Panc1 (cell line): ENCODE results near the gene PRXL2B. TPM values are rescaled to one million over a fixed set of nuclear protein-coding genes. Genes with fewer than 3 reads are reported as not detected.
"Not testable (repeated sequence)": the region's sequence is repeated elsewhere in the genome, so short reads cannot be mapped to it uniquely, and the experiment has no call there.

ENCODE experiments used
- ATAC-seq: fragments of 200-7000 bp; cut with Tn5 transposase; 2 replicates; pipeline ENCODE4 v1.9.1; 2020; ENCODE audit warnings: mild to moderate bottlenecking, moderate library complexity
- BruUV-seq: library from RNA; stranded (reverse); fragments of 400-500 nt; replicated peaks from 2 replicates; lab custom pipeline; 2021; lab: Mats Ljungman, UMichigan
- CTCF ChIA-PET: fragments of 300-600 bp; sonication (Branson Sonifier 250); formaldehyde crosslinking; loops from one replicate; lab custom pipeline; 2022; ENCODE audit warnings: antibody characterized with exemption; lab: Charles Lee
- POLR2A ChIA-PET: fragments of 300-600 bp; sonication (Branson Sonifier 250); formaldehyde crosslinking; loops from one replicate; lab custom pipeline; 2022; ENCODE audit warnings: antibody characterized with exemption; lab: Charles Lee
- DNase-seq: peaks from one replicate; pipeline ENCODE4 v3.0.0-alpha.2; 2010; ENCODE audit warnings: low read depth, low spot score
- H3K27ac ChIP-seq: 2 replicates; pipeline ENCODE4 v1.5.1; 2011; ENCODE audit warnings: mild to moderate bottlenecking, low read length, inconsistent platforms
- H3K27me3 ChIP-seq: fragments of 200-500 bp; sonication (Bioruptor generic); 2 replicates; pipeline ENCODE4 v1.6.0; 2014; ENCODE audit warnings: low read length, inconsistent platforms; ENCODE audit not compliant: control insufficient read depth, insufficient read depth
- H3K36me3 ChIP-seq: fragments of 200-500 bp; sonication (Bioruptor generic); 2 replicates; pipeline ENCODE4 v1.5.1; 2014; ENCODE audit warnings: inconsistent platforms, mild to moderate bottlenecking, low read length, moderate library complexity; ENCODE audit not compliant: control insufficient read depth, insufficient read depth
- H3K4me1 ChIP-seq: 2 replicates; pipeline ENCODE4 v1.5.1; 2011; ENCODE audit warnings: inconsistent platforms, mild to moderate bottlenecking, low read length, moderate library complexity; ENCODE audit not compliant: control insufficient read depth, insufficient read depth
- H3K4me3 ChIP-seq, 2 experiments: 2 replicates each; pipeline ENCODE4 v1.5.1; 2011 to 2012; ENCODE audit warnings: low read depth in 2 of 2, low read length in 2 of 2, mild to moderate bottlenecking in 2 of 2, inconsistent platforms in 1 of 2, moderate library complexity in 1 of 2
- H3K9me3 ChIP-seq: fragments of 200-500 bp; sonication (Bioruptor generic); 2 replicates; pipeline ENCODE4 v1.5.1; 2014; ENCODE audit warnings: low read depth, mild to moderate bottlenecking, inconsistent platforms, low read length, moderate library complexity; ENCODE audit not compliant: control insufficient read depth, insufficient read depth
- POLR2AphosphoS5 ChIP-seq: IDR thresholded peaks from 2 replicates; pipeline ENCODE4 v1.6.1; 2012; ENCODE audit warnings: mild to moderate bottlenecking, low read depth, low read length, moderate library complexity
- TCF7L2 ChIP-seq: IDR thresholded peaks from 2 replicates; pipeline ENCODE4 v1.6.1; 2011; ENCODE audit warnings: mild to moderate bottlenecking, low read depth, low read length, inconsistent platforms
- in situ Hi-C: cut with HindIII; loops from 2 replicates; pipeline ENCODE4 v1.10.0; 2016; ENCODE audit warnings: low sequenced_read_pairs, low pct_unique_long_range_greater_than_20kb
- intact Hi-C: fragments of 100-400 bp; cut with micrococcal nuclease; formaldehyde crosslinking; loops from one replicate; pipeline ENCODE4 v1.10.0; 2022; ENCODE audit not compliant: unreplicated experiment
- total RNA-seq: library from RNA; stranded (reverse); gene quantifications from one replicate; pipeline ENCODE4 v1.2.1, GENCODE V29; 2021; ENCODE audit not compliant: unreplicated experiment
- TF ChIP-seq, protein P1 (sequence below): fragments of 450-650 bp; IDR thresholded peaks from 2 replicates; pipeline ENCODE4 v1.5.1; 2017; ENCODE audit warnings: mild to moderate bottlenecking
- TF ChIP-seq, protein P2 (sequence below), 2 experiments: IDR thresholded peaks; 2 replicates each; pipeline ENCODE4 v1.6.1; 2011 to 2012; ENCODE audit warnings: low read depth in 2 of 2, control low read depth in 1 of 2, low read length in 1 of 2, mild to moderate bottlenecking in 1 of 2, moderate library complexity in 1 of 2; ENCODE audit not compliant: insufficient read depth in 1 of 2

Gene PRXL2B
- total RNA-seq, 1 experiment from 2014 or later, result 17.0 TPM

DNA sequence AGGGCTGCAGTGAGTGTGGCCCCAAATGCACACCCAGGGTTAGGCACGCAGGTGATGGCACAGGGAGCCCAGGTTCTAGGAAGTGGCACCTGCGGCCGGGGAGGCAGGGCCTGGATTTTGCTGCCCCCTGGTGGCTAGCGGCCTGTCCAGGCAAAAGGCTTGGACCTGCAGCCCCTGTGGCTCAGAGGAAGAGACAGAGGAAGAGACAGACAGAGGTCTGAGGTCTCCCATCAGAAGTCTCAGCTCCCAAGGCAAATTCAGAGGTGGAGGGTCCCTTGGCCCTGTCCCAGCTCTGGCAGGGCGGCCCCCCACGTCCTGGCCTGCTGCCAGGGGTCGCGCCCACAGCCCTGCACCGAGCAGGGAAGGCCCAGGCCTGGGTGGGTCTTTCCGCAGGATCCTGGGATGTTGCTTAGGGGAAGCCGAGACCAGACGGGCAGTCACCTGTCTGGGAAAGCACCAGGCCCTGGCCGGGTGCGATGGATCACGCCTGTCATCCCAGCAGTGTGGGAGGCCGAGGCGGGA lies 38.4 kb upstream of the PRXL2B start:
- H3K4me1 ChIP-seq, result peaks cover 46% of the 10 kb centered on the region
- TF ChIP-seq POLR2AphosphoS5 (no peak; the same call in 1 of the 2 replicates), TCF7L2 (no peak)
- TF ChIP-seq, protein P1, sequence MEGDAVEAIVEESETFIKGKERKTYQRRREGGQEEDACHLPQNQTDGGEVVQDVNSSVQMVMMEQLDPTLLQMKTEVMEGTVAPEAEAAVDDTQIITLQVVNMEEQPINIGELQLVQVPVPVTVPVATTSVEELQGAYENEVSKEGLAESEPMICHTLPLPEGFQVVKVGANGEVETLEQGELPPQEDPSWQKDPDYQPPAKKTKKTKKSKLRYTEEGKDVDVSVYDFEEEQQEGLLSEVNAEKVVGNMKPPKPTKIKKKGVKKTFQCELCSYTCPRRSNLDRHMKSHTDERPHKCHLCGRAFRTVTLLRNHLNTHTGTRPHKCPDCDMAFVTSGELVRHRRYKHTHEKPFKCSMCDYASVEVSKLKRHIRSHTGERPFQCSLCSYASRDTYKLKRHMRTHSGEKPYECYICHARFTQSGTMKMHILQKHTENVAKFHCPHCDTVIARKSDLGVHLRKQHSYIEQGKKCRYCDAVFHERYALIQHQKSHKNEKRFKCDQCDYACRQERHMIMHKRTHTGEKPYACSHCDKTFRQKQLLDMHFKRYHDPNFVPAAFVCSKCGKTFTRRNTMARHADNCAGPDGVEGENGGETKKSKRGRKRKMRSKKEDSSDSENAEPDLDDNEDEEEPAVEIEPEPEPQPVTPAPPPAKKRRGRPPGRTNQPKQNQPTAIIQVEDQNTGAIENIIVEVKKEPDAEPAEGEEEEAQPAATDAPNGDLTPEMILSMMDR, result peak; percentile 97
- TF ChIP-seq, protein P2, sequence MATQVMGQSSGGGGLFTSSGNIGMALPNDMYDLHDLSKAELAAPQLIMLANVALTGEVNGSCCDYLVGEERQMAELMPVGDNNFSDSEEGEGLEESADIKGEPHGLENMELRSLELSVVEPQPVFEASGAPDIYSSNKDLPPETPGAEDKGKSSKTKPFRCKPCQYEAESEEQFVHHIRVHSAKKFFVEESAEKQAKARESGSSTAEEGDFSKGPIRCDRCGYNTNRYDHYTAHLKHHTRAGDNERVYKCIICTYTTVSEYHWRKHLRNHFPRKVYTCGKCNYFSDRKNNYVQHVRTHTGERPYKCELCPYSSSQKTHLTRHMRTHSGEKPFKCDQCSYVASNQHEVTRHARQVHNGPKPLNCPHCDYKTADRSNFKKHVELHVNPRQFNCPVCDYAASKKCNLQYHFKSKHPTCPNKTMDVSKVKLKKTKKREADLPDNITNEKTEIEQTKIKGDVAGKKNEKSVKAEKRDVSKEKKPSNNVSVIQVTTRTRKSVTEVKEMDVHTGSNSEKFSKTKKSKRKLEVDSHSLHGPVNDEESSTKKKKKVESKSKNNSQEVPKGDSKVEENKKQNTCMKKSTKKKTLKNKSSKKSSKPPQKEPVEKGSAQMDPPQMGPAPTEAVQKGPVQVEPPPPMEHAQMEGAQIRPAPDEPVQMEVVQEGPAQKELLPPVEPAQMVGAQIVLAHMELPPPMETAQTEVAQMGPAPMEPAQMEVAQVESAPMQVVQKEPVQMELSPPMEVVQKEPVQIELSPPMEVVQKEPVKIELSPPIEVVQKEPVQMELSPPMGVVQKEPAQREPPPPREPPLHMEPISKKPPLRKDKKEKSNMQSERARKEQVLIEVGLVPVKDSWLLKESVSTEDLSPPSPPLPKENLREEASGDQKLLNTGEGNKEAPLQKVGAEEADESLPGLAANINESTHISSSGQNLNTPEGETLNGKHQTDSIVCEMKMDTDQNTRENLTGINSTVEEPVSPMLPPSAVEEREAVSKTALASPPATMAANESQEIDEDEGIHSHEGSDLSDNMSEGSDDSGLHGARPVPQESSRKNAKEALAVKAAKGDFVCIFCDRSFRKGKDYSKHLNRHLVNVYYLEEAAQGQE (IDR thresholded peaks at IDR 0.05; ENCODE audit: insufficient read depth in 1 of 2, low read depth in 2 of 2, low read length in 1 of 2), result 0 out of 4 replicates have a peak, but pooled peaks of 1 of the 2 experiments have one; percentile 40
- ATAC-seq (peak; percentile 54), DNase-seq (no peak)
- peak overlapping the region; percentile 79 for H3K27ac ChIP-seq
- no peaks in the 10 kb centered on the region for H3K36me3 ChIP-seq
- BruUV-seq, result no TSS peak
- H3K9me3 ChIP-seq, result no peaks in the 10 kb centered on the region
- ChIA-PET POLR2A (interaction anchor here (0.6 kb wide), 2 partner anchors 53 to 1125 kb away, joined by 5 read pairs; no protein-coding TSS in a partner anchor), CTCF (interaction anchor here (0.6 to 1.8 kb wide), 4 partner anchors 78 to 141 kb away, joined by 3 to 7 read pairs (median 3); no protein-coding TSS in a partner anchor)
- in situ Hi-C loops (no loop called here), intact Hi-C loops (loop anchor here (10.0 kb wide), 1 partner anchor 83 kb away; no protein-coding TSS in a partner anchor)
- peak overlapping the region; percentile 60 to 76; a peak in 3 of 4 replicates for H3K4me3 ChIP-seq
- H3K27me3 ChIP-seq, result no peaks in the 10 kb centered on the region

DNA sequence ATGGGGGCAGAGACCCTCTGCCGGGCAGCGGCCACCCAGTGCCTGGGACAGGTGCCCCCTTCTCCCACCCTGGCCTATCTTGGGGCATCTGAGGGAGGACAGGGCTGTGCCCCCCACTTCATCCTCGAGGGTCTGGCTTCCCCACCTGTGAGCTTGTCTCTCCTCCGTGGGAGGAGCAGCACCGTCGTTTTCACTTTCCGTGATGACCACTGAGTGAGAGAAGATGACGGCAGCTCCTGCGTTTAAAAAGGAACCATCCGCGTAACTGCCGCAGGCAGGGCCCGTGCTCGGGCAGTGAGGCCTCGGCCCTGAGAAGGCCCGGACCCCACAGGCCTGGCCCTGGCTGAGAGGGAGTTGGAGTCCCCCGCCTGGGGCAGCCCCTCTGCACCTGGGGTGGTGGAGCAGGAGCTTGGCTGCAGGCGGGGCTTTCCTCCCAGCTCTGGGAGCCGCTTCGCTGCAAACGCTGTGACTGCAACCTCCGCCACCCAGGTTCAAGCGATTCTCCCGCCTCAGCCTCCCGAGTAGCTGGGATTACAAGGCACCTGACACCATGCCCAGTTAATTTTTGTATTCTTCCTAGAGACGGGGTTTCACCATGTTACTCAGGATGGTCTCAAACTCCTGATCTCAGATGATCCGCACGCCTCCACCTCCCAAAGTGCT lies 37.1 kb upstream of the PRXL2B start:
- in situ Hi-C loops, result not testable (repeated sequence)
- peaks cover 32% of the 10 kb centered on the region for H3K4me1 ChIP-seq

DNA sequence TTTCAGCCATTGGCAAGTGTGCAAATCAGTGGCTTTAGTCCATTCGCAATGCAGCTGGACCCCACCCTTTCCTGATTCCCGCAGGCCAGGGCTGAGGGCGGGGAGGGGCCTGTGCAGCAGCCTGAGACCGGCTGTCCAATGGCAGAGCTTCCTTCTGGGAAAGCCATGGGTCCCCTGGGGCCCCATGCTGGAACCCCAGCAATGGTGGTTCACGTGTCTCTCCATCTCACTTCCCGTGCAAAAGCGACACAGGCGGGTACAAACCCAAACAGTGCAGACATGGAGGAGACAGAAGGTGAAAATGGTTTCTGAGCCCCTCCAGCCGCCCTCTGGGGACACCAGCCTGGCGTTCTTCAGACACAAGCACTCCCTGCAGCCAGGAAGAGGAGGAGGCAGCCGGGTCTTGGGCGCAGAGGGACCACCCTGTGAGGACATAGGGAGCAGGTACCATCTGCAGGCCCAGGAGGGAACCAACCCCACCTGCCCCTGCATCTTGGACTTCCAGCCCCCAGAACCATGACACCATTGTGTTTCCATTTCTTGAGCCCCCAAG lies 36.2 kb upstream of the PRXL2B start:
- CTCF ChIA-PET, result interaction anchor here (0.6 kb wide), 1 partner anchor 50 kb away, joined by 4 read pairs; no protein-coding TSS in a partner anchor
- intact Hi-C loops, BruUV-seq, DNase-seq, in situ Hi-C loops, H3K27me3 ChIP-seq, POLR2A ChIA-PET, H3K4me3 ChIP-seq, ATAC-seq, H3K36me3 ChIP-seq, H3K9me3 ChIP-seq, H3K27ac ChIP-seq: not testable (repeated sequence)
- H3K4me1 ChIP-seq, result peaks cover 23% of the 10 kb centered on the region

More for the DNA sequence above, 37.1 kb upstream of the PRXL2B start:
- H3K9me3 ChIP-seq, H3K27me3 ChIP-seq, DNase-seq, ATAC-seq, H3K4me3 ChIP-seq, H3K36me3 ChIP-seq, BruUV-seq, POLR2A ChIA-PET: not testable (repeated sequence)
- H3K27ac ChIP-seq, result peak overlapping the region; percentile 79
- intact Hi-C loops, result loop anchor here (10.0 kb wide), 1 partner anchor 85 kb away; no protein-coding TSS in a partner anchor
- CTCF ChIA-PET, result interaction anchor here (0.6 to 0.7 kb wide), 3 partner anchors 14 to 49 kb away, joined by 3 to 5 read pairs (median 4); no protein-coding TSS in a partner anchor

DNA sequence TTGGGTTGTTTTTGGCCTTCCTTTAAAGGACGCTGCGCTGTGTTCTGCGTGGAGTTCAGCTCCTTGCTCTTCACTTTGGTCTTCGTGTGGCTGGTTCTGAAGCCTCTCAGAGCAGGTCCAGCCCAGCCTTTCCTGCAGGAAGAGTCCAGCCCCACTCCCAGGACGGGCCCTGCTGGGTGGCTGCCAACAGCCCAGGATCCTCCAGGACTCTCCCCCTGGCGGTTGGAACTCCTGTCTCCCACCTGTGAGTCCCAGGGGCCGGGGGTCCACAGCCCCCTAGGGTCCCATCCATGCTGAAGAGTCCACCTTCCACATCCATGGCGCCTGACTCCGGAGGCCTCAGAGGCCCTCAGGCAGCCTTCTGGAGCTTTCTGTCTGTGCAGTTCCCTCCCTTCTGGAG lies 35.0 kb upstream of the PRXL2B start:
- H3K4me3 ChIP-seq, CTCF ChIA-PET, intact Hi-C loops, DNase-seq, in situ Hi-C loops, H3K27ac ChIP-seq, BruUV-seq, H3K36me3 ChIP-seq, POLR2A ChIA-PET, ATAC-seq, H3K9me3 ChIP-seq, H3K27me3 ChIP-seq: not testable (repeated sequence)
- H3K4me1 ChIP-seq, result peaks cover 25% of the 10 kb centered on the region
